Mesenchymal stem cell (in vitro differentiated cells and primary cell): Measurements from ENCODE around the gene LPP.

Experiments
- DNase-seq: peaks from one replicate; pipeline ENCODE4 v3.0.0-alpha.2; 2013
- H2AFZ ChIP-seq: one replicate; pipeline ENCODE4 v1.6.1; 2013; ENCODE audit warnings: low read depth, mild to moderate bottlenecking, control low read depth, inconsistent platforms, low read length, moderate library complexity
- H2AK5ac ChIP-seq: 2 replicates; pipeline ENCODE4 v1.6.1; 2013; ENCODE audit warnings: low read length, moderate library complexity, mild to moderate bottlenecking, inconsistent platforms; ENCODE audit not compliant: severe bottlenecking
- H2BK120ac ChIP-seq: one replicate; pipeline ENCODE4 v1.6.1; 2013; ENCODE audit warnings: low read depth, mild to moderate bottlenecking, inconsistent platforms, low read length, moderate library complexity
- H2BK12ac ChIP-seq, 2 experiments: one replicate each; pipeline ENCODE4 v1.6.1; 2013; ENCODE audit warnings: inconsistent platforms in 2 of 2, low read length in 2 of 2, mild to moderate bottlenecking in 2 of 2, moderate library complexity in 2 of 2, control low read depth in 1 of 2
- H2BK15ac ChIP-seq: one replicate; pipeline ENCODE4 v1.6.1; 2013; ENCODE audit warnings: mild to moderate bottlenecking, low read depth, inconsistent platforms; ENCODE audit not compliant: poor library complexity, severe bottlenecking
- H2BK5ac ChIP-seq: 2 replicates; pipeline ENCODE4 v1.6.1; 2013; ENCODE audit warnings: low read depth, mild to moderate bottlenecking, low read length, control low read depth, inconsistent platforms; ENCODE audit not compliant: poor library complexity, severe bottlenecking
- H3K14ac ChIP-seq, 2 experiments: one replicate each; pipeline ENCODE4 v1.6.1; 2013; ENCODE audit warnings: inconsistent platforms in 2 of 2, low read length in 2 of 2, control low read depth in 1 of 2, mild to moderate bottlenecking in 1 of 2, moderate library complexity in 1 of 2
- H3K18ac ChIP-seq, 2 experiments: one replicate each; pipeline ENCODE4 v1.6.1; 2013; ENCODE audit warnings: inconsistent platforms in 2 of 2, low read length in 2 of 2, control low read depth in 1 of 2, low read depth in 1 of 2, mild to moderate bottlenecking in 1 of 2
- H3K23ac ChIP-seq, 2 experiments: one replicate each; pipeline ENCODE4 v1.6.1; 2013; ENCODE audit warnings: inconsistent platforms in 2 of 2, low read length in 2 of 2, mild to moderate bottlenecking in 2 of 2, moderate library complexity in 2 of 2, control low read depth in 1 of 2
- H3K27ac ChIP-seq: 2 replicates; pipeline ENCODE4 v1.5.1; 2013; ENCODE audit warnings: mild to moderate bottlenecking, moderate library complexity, low read length, control low read depth, inconsistent platforms; ENCODE audit not compliant: poor library complexity, severe bottlenecking
- H3K27me3 ChIP-seq, 2 experiments: 2 replicates each; pipeline versions ENCODE4 v1.6.1 to v1.7.0; 2013; ENCODE audit warnings: low read length in 2 of 2, mild to moderate bottlenecking in 2 of 2, moderate library complexity in 2 of 2, control low read depth in 1 of 2, inconsistent platforms in 1 of 2; ENCODE audit not compliant: control insufficient read depth in 1 of 2, insufficient read depth in 1 of 2
- H3K36me3 ChIP-seq, 2 experiments: 2 replicates each; pipeline versions ENCODE4 v1.6.1 to v1.7.0; 2013; ENCODE audit warnings: low read length in 2 of 2, control low read depth in 1 of 2, inconsistent platforms in 1 of 2, low read depth in 1 of 2, mild to moderate bottlenecking in 1 of 2; ENCODE audit not compliant: insufficient read depth in 2 of 2, control insufficient read depth in 1 of 2
- H3K4ac ChIP-seq, 2 experiments: one replicate each; pipeline ENCODE4 v1.6.1; 2013; ENCODE audit warnings: inconsistent platforms in 2 of 2, low read length in 2 of 2, mild to moderate bottlenecking in 2 of 2, moderate library complexity in 2 of 2, control low read depth in 1 of 2, low read depth in 1 of 2
- H3K4me1 ChIP-seq: 2 replicates; pipeline ENCODE4 v1.6.1; 2013; ENCODE audit warnings: low read depth, low read length, control low read depth; ENCODE audit not compliant: control insufficient read depth, insufficient read depth
- H3K4me2 ChIP-seq: 2 replicates; pipeline ENCODE4 v1.6.1; 2013; ENCODE audit warnings: low read length, mild to moderate bottlenecking, inconsistent platforms; ENCODE audit not compliant: poor library complexity, severe bottlenecking
- H3K4me3 ChIP-seq, 2 experiments: 2 replicates each; pipeline versions ENCODE4 v1.5.1 to v1.7.0; 2013; ENCODE audit warnings: low read length in 2 of 2, mild to moderate bottlenecking in 2 of 2, control low read depth in 1 of 2, low read depth in 1 of 2; ENCODE audit not compliant: insufficient read depth in 1 of 2
- H3K79me1 ChIP-seq: replicated peaks from 2 replicates; pipeline ENCODE4 v1.6.1; 2013; ENCODE audit warnings: mild to moderate bottlenecking, control low read depth, low read length, inconsistent platforms; ENCODE audit not compliant: poor library complexity, severe bottlenecking
- H3K9ac ChIP-seq: 2 replicates; pipeline ENCODE4 v1.7.0; 2013; ENCODE audit warnings: mild to moderate bottlenecking, low read length, moderate library complexity
- H3K9me3 ChIP-seq: 2 replicates; pipeline ENCODE4 v1.7.0; 2013; ENCODE audit warnings: mild to moderate bottlenecking, low read length; ENCODE audit not compliant: control insufficient read depth
- H4K8ac ChIP-seq: one replicate; pipeline ENCODE4 v1.6.1; 2013; ENCODE audit warnings: inconsistent platforms, mild to moderate bottlenecking, low read length, moderate library complexity
- H4K91ac ChIP-seq: one replicate; pipeline ENCODE4 v1.6.1; 2013; ENCODE audit warnings: mild to moderate bottlenecking, low read length, inconsistent platforms
- WGBS: methylation state at CpG from one replicate; pipeline ENCODE4 v1.1.7; 2013; ENCODE audit warnings: mixed read lengths; 5-methylcytosine and 5-hydroxymethylcytosine counted together

LPP gene

GRCh38 chr3:188361888-188362287 is 207.9 kb downstream of the LPP start:
- Histone ChIP-seq H3K36me3 (peaks cover 0 to 2% of the 10 kb centered on the region in 2 experiments), H3K9ac (no peak overlapping the region), H4K8ac (no peak overlapping the region), H3K4me3 (no peak overlapping the region), H3K4me2 (no peak overlapping the region), H2AK5ac (no peak overlapping the region), H4K91ac (no peak overlapping the region), H3K79me1 (peaks cover 35% of the 10 kb centered on the region), H2BK120ac (no peak overlapping the region), H2AFZ (no peak overlapping the region), H3K4me1 (peaks cover 3% of the 10 kb centered on the region), H3K9me3 (no peaks in the 10 kb centered on the region), H3K23ac (no peak overlapping the region), H3K4ac (no peak overlapping the region), H2BK12ac (no peak overlapping the region), H3K14ac (no peak overlapping the region), H3K27ac (no peak overlapping the region), H2BK5ac (no peak overlapping the region), H3K27me3 (no peaks in the 10 kb centered on the region), H2BK15ac (no peak overlapping the region), H3K18ac (peak overlapping the region in 1 of 2 experiments; percentile 28)
- DNase-seq = no peak
- 97% methylated on average over 6 of the region's 7 CpGs for WGBS

DNA sequence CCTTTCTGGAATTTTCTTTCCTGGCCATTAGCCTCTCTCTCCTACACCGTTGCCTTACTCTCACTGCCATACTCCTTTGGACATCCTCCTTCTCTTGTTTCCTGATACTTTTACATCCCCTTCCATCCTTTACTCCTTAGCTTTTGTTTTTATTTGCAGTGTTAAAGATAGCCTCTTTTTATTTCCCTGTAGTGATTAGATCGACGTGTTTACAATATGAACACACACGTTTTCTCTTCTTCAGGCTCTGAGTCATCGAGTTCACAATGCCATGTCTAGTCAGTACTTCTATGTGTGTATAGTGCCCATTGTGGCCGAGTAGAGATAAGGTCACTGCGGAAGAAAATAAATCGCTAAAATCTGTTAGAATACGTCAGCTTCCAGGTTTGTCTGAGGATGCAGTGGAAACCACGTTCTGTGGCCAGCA is 208.5 kb downstream of the LPP start:
- peak; percentile 95 for DNase-seq
- WGBS = 32% methylated on average over 4 of the region's 10 CpGs
- no peaks in the 10 kb centered on the region for H3K27me3 ChIP-seq
- no peak overlapping the region for H4K8ac ChIP-seq
- H2BK15ac ChIP-seq = no peak overlapping the region
- H2AK5ac ChIP-seq = no peak overlapping the region
- no peak overlapping the region for H2AFZ ChIP-seq
- no peak overlapping the region for H2BK120ac ChIP-seq
- no peak overlapping the region for H3K23ac ChIP-seq
- H3K4me1 ChIP-seq = peaks cover 3% of the 10 kb centered on the region
- H3K9ac ChIP-seq = no peak overlapping the region
- no peak overlapping the region for H4K91ac ChIP-seq
- no peak overlapping the region for H2BK12ac ChIP-seq
- no peak overlapping the region for H3K27ac ChIP-seq
- no peaks in the 10 kb centered on the region for H3K9me3 ChIP-seq
- no peak overlapping the region for H3K4me2 ChIP-seq
- peaks cover 34% of the 10 kb centered on the region for H3K79me1 ChIP-seq
- no peak overlapping the region for H3K4ac ChIP-seq
- no peak overlapping the region for H3K4me3 ChIP-seq
- no peak overlapping the region for H3K14ac ChIP-seq
- peaks cover 0 to 2% of the 10 kb centered on the region in 2 experiments for H3K36me3 ChIP-seq
- no peak overlapping the region for H2BK5ac ChIP-seq
- H3K18ac ChIP-seq = no peak overlapping the region

- Histone ChIP-seq H3K23ac (no peak overlapping the region), H3K9ac (no peak overlapping the region), H3K27me3 (no peaks in the 10 kb centered on the region), H3K27ac (no peak overlapping the region), H2AFZ (no peak overlapping the region), H3K4ac (no peak overlapping the region), H3K4me2 (no peak overlapping the region), H2BK15ac (no peak overlapping the region), H2BK120ac (no peak overlapping the region), H3K36me3 (peaks cover 0 to 2% of the 10 kb centered on the region in 2 experiments), H3K4me3 (no peak overlapping the region), H3K18ac (no peak overlapping the region), H3K9me3 (no peaks in the 10 kb centered on the region), H4K91ac (no peak overlapping the region), H4K8ac (no peak overlapping the region), H3K4me1 (peaks cover 3% of the 10 kb centered on the region), H2BK12ac (no peak overlapping the region), H3K79me1 (peaks cover 23% of the 10 kb centered on the region), H2AK5ac (no peak overlapping the region), H3K14ac (no peak overlapping the region), H2BK5ac (no peak overlapping the region)
- WGBS = 94% methylated on average over 5 of the region's 5 CpGs
- no peak for DNase-seq
Observed at GRCh38 chr3:188365184-188365583, 211.2 kb downstream of the LPP start.

GRCh38 chr3:188365988-188366698 is 212.2 kb downstream of the LPP start:
- Histone ChIP-seq H3K36me3 (peaks cover 0 to 5% of the 10 kb centered on the region in 2 experiments), H3K4me2 (no peak overlapping the region), H2BK15ac (no peak overlapping the region), H3K27me3 (no peaks in the 10 kb centered on the region), H2BK120ac (no peak overlapping the region), H2BK12ac (no peak overlapping the region), H3K9me3 (no peaks in the 10 kb centered on the region), H3K9ac (no peak overlapping the region), H2AK5ac (no peak overlapping the region), H3K4ac (no peak overlapping the region), H3K18ac (no peak overlapping the region), H4K8ac (no peak overlapping the region), H4K91ac (peak overlapping the region; percentile 63), H3K4me3 (no peak overlapping the region), H3K4me1 (peaks cover 3% of the 10 kb centered on the region), H2AFZ (no peak overlapping the region), H3K79me1 (peaks cover 26% of the 10 kb centered on the region), H2BK5ac (no peak overlapping the region), H3K27ac (no peak overlapping the region), H3K14ac (no peak overlapping the region), H3K23ac (peak overlapping the region in 1 of 2 experiments; percentile 10)
- DNase-seq = peak; percentile 49
- 78% methylated on average over 12 of the region's 12 CpGs for WGBS
